GM19452 (cell line): Measurements from ENCODE around the gene FZD1.

Source experiments
- ATAC-seq: cut with Tn5 transposase; IDR thresholded peaks from one replicate; pipeline ENCODE4 v1.9.1; 2021; ENCODE audit not compliant: unreplicated experiment

The FZD1 gene

DNA sequence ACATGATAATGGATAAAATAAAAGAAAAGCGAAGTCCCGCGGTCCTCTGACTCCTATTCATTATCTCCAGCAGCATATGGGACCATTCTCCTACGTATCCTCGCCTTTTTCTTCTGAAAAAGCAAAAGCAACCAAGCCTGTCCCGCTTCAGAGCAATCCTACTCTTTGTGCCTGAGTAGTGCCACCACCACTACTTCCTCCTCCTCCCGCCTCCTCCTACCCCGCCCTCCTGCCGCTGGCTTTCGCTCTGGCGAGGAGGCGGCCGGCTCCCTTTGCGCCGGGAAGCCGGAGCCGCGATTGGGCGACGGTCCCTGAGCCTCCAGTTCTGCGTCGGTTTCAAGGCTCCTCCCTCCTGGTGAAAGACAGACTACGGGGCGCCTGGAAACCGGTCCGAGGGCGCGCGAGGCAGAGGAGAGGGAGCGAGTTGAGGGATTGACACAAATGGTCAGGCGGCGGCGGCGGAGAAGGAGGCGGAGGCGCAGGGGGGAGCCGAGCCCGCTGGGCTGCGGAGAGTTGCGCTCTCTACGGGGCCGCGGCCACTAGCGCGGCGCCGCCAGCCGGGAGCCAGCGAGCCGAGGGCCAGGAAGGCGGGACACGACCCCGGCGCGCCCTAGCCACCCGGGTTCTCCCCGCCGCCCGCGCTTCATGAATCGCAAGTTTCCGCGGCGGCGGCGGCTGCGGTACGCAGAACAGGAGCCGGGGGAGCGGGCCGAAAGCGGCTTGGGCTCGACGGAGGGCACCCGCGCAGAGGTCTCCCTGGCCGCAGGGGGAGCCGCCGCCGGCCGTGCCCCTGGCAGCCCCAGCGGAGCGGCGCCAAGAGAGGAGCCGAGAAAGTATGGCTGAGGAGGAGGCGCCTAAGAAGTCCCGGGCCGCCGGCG, at the start of gene FZD1:
Gene FZD1, plus strand, starts transcription at position 388 of the 878 bp plus-strand sequence. Its CDS starts 448 bp downstream, at position 836.
- peak; percentile 90 for ATAC-seq

DNA sequence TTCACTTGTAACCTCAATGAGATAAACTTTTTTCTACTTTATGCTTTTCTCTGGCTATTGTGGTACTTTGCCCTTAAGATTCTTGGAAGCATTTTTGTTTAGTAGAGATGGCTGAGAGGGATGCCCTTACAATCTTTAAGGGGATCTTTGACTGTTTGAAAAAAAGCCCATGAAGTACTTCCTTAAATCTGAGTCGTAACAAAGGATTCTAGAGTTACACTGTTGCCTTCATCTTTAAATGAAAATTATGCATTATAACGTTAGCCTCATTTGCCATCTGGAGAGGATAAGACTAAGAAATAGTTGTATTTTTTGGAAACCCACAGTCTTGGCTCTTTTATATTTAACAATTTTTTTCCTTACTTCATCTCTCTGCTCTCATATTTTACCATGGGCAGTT, 37.8 kb upstream of the FZD1 start:
- ATAC-seq, result no peak

DNA sequence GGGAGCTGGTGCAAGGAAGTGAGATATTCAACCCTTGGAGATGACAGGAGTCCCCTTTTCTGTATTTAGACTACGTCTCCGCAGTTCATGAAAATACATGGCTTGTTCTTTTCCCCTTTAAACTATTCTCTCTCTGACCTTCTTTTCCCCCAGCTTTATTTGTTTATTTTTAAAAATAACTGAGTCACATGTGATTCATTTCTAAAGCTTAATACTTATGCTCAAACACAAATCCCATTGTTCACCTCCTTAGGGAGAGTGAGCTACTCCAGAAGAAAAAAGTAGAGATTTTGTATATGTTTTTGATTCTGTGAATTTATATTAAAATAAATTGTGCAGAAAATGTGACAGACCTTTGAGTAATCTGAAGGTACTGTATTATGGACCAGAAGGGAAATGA, 35.9 kb upstream of the FZD1 start:
- ATAC-seq, result no peak

DNA sequence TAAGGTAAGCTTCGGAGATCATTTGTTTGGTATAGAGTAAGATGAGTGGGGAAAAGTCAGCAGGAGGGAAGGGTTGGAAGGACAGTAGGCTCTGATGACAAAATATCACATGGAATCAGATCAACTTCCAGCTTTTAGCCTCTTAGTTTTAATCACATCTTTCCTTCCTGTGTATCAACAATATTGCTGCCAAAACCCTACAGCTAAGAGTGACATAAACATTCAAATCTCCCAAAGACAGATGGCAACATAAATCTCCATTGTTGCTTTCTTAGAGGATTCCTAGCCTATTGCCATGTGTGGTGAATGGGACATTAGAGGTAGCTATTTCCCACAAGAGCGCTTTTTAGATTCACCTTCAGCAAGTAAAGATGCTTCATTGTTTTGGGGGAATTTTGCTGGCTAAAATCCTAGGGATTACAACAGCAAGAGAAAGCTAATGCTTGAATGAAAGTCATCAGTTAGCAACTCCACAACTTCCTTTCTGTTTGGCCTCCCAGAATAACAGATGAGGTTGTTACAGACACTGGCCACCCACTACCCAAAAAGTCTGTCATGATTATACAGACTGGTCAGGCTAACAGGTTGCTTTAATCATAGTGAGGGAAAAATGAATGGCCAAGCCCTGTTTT, 35.2 kb upstream of the FZD1 start:
- ATAC-seq, result no peak

DNA sequence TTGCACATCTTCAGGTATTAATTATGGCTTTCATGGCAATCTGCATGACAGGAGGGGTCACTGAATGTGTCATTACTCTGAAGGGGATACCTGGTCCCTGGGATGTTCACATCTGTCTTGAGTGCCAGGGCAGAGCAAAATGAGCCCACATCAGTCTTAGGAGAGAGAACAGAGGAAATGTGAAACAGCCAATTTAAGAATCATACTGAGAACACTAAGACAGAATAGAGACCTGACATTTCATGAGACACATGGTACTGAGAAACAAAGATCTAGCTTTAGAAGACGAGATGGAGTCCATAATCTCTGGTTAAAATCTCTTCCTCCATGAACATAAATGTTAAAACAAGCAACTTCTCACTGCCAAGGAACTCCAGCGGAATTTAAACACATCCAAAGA, 34.1 kb upstream of the FZD1 start:
- no peak for ATAC-seq

DNA sequence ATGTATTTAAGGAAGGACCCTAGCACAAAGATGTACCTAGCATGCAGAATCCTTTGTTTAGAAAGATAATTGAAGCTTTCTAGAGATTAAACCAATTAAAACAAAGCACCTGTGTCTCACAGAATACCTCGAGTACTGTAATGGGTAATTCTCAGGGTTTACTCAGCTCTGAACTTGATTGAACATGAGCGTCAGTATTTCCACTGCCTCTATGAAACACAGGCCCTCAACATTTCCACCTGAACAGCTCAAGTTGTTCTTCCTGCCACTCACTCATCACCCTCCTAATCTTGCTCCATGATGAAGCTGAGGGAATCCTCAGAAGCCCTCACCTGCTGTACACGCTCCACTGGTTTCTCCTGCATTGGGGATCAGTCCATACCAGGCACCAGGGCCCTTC, 33.7 kb upstream of the FZD1 start:
- no peak for ATAC-seq

DNA sequence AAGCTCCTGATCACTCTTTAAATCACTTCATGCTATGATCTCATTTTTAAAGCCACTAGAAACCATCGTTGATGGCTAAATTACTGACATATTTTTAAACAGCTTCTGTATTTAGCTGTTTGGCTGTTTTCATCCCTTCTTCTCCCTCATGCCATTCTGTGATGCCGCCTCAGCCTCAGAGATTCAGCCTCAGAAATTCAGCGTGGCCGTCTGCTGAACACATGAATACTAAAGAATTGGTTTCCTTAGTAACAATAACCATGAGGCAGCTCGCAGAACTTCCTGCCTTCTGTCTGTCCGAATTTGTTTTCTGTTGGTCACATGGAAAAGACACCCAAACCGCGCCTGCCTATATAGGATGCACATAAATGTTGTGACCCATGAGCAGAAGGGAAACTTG, 31.0 kb upstream of the FZD1 start:
- ATAC-seq, result no peak

DNA sequence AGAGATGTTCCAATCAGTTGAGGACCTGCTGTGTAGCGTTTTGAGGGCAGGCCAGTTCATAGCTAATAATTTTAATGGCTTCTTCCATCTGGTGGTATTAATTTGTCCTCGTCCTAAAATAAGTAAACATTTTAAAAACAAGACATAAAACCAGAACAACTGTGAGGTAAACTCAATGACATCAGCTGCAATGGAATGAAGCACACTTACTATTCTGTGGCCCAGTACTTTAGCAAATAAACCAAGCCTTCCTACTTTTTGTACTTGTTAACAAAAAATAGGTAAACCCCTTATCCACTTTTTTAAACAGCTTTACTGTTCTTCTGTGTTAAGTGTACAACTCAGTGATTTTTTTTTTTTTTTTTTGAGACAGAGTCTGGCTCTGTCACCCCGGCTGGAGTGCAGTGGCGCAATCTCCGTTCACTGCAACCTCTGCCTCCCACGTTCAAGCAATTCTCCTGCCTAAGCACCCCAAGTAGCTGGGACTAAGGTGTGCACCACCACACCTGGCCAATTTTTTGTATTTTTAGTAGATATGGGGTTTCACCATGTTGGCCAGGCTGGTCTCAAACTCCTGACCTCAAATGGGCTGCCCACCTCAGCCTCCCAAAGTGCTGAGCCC, 28.9 kb upstream of the FZD1 start:
- ATAC-seq, result no peak

DNA sequence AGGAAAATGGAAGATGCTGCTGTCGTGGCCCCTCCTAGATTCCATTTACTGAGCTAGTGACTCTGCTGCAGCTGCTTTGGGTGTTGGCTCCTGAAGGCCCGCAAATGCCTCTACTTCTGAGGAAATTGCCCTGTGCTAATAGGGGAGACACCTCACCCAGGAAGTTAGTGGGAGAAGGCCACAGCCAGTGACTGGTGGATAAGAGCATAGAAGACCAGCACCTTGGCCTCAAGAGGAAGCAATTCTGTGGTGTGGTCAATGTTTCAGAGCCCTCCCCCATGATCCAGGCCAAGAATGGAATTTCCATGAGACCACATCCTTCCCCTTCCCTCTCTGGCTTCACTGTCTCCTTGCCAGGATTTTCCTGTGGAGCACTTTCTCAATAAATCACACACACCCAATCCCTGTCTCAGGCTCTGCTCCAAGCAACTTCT, 25.0 kb upstream of the FZD1 start:
- ATAC-seq, result no peak

DNA sequence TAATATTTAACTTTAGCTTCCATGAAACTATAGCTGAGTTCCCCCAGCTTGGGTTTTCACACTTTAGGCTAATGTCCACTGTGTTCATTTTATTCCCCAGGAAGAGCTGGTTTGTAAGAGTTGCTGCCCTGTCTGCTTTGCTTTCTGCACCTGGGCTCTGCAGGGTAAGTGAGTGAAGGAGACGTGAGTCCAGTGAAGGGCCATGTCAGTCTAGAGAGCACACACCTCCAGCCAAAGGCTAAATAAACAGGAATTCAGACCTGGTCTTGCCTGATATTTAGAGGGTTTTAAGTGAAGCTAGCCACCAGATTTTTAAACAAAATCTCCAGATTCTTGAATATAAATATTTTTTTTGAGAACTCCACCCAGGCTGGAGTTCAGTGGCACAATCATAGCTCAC, 24.5 kb upstream of the FZD1 start:
- no peak for ATAC-seq

DNA sequence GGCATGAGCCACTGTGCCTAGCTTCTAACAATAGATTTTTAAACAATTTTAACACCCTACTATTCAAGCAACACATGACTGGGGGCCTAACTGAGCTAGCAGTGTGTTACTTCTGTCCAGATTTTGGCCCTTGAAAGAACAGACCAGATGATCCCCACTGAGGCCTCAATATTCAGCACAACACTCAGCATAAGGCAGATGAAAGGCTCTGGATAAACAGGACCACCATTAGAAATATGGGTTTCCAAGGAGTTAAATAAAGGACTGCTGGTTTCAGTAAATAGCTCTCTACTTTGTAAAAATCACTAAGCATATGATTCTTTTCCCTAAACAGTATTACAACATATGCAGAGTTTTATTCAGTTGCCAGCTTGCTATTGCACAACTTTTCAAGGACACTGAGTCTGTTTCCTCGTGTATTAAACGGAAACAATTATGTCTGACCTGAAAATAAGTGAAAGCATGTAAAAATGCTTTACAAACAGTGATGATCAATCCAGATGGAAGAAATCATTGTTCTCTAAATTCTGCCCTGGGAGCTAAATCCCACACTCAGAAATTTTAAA, 23.8 kb upstream of the FZD1 start:
- ATAC-seq, result no peak

DNA sequence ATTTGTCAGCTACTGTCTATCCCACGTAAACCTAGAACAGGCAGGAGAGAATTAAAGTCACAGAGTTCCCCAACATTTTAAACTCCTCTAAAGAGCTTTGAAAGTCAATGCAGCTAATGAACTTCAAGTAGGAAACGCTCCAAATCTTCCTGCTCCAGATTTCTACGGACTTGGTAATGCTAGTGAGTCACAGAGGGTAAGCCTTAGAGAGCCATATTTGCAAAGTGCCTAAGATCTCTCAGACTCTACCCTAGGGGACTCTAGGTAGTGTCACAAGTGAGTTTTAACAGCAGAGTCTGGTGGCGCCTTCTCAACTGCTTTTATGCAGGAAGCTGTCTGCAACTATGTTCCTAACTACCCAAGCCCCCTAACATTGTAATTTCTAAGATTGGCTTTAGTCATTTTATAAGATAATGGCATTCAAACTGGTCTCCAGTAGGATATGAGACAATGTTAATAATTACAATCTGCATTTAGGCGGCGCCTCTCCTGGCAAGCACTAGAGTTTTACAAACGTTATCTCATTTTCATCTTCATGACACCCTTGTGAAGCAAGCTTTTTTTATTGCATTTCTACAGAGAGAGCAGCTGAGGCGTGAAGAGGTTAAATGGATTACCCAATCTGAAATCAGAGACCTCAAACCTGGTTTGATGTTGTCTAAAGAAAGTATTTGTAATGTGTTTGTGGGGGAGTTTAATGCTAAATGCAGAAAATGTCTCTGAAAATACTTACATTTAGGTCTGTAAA, 22.0 kb upstream of the FZD1 start:
- no peak for ATAC-seq

DNA sequence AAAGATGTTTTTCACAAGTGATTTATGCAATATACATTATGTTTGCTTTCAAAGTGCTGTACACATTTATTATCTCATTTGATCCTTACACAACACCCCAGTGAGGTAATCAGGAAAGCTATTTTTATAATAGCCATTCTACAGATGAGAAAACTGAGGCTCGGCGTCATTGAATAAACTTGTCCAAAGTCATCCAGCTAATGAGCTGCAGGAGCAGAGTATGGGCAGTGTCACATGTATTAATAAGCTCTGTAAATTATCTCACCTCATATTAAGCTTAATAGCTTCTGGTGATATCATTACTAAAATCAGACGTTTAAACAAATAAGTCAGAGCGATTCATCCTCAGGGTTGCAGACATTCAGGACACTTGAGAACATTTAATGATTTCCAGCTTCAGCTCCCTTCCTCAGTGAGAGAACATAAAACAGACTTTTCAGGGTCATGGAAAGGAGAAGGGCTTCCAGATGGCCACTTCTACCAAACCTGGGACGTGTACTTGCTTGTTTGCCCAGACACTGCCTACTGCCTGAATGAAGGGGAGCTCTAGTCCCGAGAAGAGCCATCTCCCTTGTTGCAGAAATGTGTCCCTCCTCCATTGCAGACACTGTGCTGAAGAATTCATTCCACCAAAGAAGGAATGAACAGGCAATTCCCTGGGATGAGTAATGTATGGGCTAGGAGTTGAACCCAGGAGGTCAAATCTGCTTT, 20.5 kb upstream of the FZD1 start:
- ATAC-seq, result no peak

DNA sequence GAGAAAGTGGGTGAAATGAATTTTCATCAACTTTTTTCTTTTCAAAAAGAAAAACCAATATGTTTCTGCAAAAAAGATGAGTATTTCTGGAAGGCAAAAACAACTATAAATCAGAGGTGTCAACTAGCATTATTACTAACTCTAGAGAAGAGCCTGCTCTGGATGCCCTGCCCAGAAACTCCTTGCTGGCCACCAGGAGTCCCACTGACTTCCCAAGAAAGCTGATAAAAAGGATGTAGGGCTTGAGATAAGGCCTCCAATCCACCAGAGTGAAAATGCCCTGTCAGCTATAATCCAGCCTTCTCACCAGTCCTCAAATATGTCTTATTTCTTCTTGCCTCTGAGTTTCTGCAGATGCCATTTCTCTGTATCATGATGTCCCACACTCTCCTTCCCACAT, 16.7 kb upstream of the FZD1 start:
- no peak for ATAC-seq

DNA sequence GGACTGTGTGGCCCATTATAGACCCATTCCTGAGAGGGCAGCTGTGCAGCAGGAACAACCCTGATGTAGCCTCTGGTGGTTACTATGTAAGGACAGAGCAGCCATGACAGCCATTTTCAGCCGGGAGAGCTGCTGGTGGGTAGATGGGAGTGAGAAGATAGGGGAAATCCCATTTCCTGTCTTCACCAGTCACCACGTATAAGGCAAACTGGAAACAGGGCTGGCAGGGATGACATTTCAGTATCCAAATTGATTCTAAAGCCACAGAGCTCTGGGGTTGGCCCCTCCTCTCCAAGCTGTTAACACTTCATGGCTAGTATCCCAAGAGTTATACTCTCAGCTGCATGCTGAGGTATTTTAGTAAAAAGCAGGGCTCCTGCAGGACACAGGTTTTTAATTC, 15.2 kb upstream of the FZD1 start:
- no peak for ATAC-seq

DNA sequence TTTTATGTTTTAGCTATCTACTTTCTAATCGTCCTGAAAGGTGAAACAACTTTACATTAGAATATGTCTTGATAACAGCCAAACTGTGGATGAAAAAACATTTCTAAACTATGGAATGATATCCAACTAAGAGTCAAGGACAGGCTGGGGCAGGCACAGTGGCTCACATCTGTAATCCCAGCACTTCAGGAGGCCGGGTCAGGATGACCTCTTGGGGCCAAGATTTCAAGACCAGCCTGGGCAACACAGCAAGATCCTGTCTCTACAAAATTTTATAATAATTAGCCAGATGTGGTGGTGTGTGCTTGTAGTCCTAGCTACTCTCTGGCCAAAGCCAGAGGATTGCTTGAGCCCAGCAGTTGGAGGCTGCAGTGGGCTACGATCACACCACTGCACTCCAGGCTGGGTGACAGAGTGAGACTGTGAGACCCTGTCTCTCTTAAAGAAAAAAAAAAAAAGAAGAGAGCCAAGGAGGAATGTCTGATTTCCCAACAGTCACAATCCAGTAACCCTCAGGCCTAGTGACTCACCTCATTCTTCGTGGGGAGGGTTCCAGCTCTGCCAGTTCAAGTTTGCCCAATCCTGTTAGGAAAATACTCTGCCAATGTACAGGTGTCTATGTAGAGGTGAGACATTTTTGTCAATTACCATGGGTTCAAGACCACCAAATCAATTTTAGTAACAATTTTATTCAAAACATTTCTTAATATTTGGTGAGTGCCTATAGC, 14.6 kb upstream of the FZD1 start:
- ATAC-seq, result no peak

DNA sequence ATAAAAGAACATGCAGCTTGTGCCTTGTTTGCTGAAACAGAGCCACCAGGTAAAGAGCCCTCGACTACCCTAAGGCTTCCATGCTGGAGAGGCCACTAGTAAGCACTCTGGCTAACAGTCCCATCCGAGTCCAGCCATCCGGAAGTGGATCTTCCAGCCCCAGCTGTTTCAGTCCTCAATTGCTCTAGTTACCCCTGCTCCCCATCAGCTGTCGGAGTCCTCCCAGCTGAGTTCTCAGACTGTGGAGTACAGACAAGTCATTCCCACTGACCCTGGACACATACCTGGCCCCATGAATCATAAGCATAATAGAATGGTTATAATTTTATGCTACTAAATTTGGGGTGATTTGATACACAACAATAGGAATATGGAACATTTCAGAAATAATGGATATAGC, 13.5 kb upstream of the FZD1 start:
- no peak for ATAC-seq

DNA sequence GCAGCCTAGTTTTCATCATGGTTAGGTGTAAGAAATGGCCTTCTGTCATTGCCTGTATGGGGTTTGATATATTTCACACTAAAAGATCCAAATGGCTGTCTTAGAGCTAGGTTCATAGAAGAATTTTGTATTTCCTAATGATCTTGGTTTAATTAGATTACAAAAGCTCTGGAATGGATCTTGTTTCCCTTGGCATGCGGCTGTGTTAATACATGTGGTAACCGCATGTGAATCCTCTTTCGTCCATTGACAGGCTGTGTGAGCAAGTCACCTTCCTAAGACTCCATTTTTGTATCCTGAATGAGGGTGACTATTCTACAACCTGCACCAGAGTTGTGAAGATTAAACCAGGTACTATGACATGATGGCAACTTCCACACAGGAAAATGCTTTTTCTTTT, 12.4 kb upstream of the FZD1 start:
- ATAC-seq, result no peak

DNA sequence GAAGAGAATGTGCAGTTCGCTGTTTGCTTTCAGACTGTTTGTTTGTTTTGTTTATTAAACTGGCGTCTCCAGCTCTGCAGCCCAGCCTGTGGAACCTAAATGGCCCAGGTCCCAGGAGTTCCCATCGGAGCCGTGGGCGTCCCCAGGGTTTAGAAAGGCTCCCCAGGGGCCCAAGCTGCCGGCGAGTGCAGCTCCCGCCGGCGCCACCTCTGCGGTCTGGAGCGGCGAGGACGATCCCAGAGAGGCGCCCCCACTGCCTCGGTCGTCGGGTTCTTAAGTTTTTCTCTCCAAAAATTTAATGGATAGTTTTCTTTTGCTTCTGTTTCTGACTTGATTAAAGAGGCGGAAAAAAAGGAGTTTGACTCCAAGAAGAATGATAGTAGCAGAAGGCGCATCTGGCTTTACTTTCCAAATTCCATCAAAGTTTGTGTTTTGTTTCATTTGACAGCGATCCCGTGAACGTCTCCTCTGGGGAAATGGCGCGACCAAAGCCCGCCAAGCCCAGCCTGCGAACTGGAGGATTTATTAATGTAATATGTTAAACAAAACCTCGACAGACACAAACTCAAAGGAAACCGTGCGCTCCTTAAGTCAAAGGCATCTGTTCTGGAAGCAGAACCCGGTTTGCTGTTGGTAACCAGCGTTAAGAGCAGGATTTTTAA, 718 bp upstream of the FZD1 start:
- no peak for ATAC-seq
